GM19238 (cell line): ENCODE measurements around the gene MRPL9.
"Not testable (repeated sequence)": the region's sequence is repeated elsewhere in the genome, so short reads cannot be mapped to it uniquely, and the experiment has no call there.

ENCODE experiments used
- DNase-seq: peaks from one replicate; pipeline ENCODE4 v3.0.0; 2011; ENCODE audit warnings: low spot score; ENCODE audit not compliant: insufficient read length

Gene MRPL9

GRCh38 chr1:151787689-151788088 lies 24.4 kb upstream of the MRPL9 start:
- no peak for DNase-seq

- DNase-seq, result no peak
Observed at GRCh38 chr1:151783796-151784195, 20.5 kb upstream of the MRPL9 start.

- no peak for DNase-seq
Observed at GRCh38 chr1:151782741-151783140, 19.4 kb upstream of the MRPL9 start.

GRCh38 chr1:151782026-151782425 lies 18.7 kb upstream of the MRPL9 start:
- DNase-seq, result not testable (repeated sequence)

GRCh38 chr1:151780736-151781135 lies 17.4 kb upstream of the MRPL9 start:
- not testable (repeated sequence) for DNase-seq

- DNase-seq, result no peak
Observed at GRCh38 chr1:151779852-151780251, 16.6 kb upstream of the MRPL9 start.

GRCh38 chr1:151777317-151777716 lies 14.0 kb upstream of the MRPL9 start:
- no peak for DNase-seq

GRCh38 chr1:151776665-151777062 lies 13.4 kb upstream of the MRPL9 start:
- no peak for DNase-seq

- DNase-seq, result no peak
Observed at GRCh38 chr1:151775894-151776664, 12.8 kb upstream of the MRPL9 start.

- DNase-seq, result no peak
Observed at GRCh38 chr1:151774256-151774922, 11.1 kb upstream of the MRPL9 start.

- no peak for DNase-seq
Observed at GRCh38 chr1:151773702-151774101, 10.4 kb upstream of the MRPL9 start.

- not testable (repeated sequence) for DNase-seq
Observed at GRCh38 chr1:151769270-151769669, 6.0 kb upstream of the MRPL9 start.

- DNase-seq, result not testable (repeated sequence)
Observed at GRCh38 chr1:151768351-151769066, 5.2 kb upstream of the MRPL9 start.

GRCh38 chr1:151763990-151764389 lies 694 bp upstream of the MRPL9 start:
- peak; percentile 10 for DNase-seq

- no peak for DNase-seq
Observed at GRCh38 chr1:151760597-151761385, 2.5 kb downstream of the MRPL9 start.

- DNase-seq, result no peak
Observed at GRCh38 chr1:151759241-151759640, 4.1 kb downstream of the MRPL9 start.

- DNase-seq, result no peak
Observed at GRCh38 chr1:151756291-151756690, 7.0 kb downstream of the MRPL9 start.

GRCh38 chr1:151741516-151741915 lies 21.8 kb downstream of the MRPL9 start:
- no peak for DNase-seq

GRCh38 chr1:151739590-151740355 lies 23.5 kb downstream of the MRPL9 start:
- DNase-seq, result no peak

GRCh38 chr1:151737479-151737878 lies 25.8 kb downstream of the MRPL9 start:
- DNase-seq, result no peak

GRCh38 chr1:151737026-151737425 lies 26.3 kb downstream of the MRPL9 start:
- DNase-seq, result no peak
